ENCODE results near the gene TM4SF20.

TM4SF20 gene

DNA sequence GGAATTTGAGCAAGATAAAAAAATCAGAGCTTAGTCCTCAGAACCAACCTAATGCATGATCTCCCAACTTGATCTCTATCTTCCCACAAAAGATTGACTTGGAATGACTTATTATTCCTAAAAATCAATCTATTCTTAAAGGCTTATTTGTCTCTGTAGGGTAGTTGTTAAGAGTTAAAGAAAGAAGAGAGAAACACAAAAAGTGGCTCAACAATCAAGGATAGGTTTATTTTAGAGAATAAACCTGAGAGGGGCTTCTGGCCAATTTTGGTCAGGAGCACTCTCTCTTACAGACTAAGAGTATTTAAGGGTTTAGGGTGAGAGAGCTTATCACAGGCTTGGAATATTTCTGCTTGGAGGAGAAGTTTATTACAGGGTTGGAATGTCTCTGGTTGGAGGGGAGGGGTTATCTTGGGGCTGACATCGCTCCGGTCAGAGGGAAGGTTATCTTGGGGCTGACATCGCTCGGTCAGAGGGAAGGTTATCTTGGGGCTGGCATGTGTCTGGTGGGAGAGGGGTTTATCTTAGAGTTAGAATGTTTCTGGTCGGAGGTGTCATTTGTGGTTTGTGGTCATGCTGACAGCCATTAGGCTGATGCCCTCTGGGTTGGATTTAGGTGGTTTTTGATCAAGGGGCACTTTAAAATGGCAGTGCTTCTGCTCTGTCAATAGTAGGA lies 56.4 kb downstream of the TM4SF20 start:
- no peak for DNase-seq (ENCODE audit: low spot score)
- no peak overlapping the region for H2BK5ac ChIP-seq (ENCODE audit: low read length)
- H2AK5ac ChIP-seq (ENCODE audit: low read depth, low read length), result no peak overlapping the region
- H3K9ac ChIP-seq (ENCODE audit: low read depth, low read length, poor library complexity), result no peak overlapping the region
- no peak overlapping the region for H4K91ac ChIP-seq (ENCODE audit: low read depth, low read length, poor library complexity)
- no peak overlapping the region for H2BK120ac ChIP-seq (ENCODE audit: low read depth, low read length)
- H3K4ac ChIP-seq (ENCODE audit: low read length), result no peak overlapping the region
- H4K8ac ChIP-seq (ENCODE audit: low read depth, low read length), result no peak overlapping the region
- H3K9me3 ChIP-seq (replicated peaks in 1 of 2; ENCODE audit: control insufficient read depth in 2 of 2, insufficient read depth in 1 of 2, low read depth in 1 of 2, low read length in 2 of 2), result peaks cover 3 to 6% of the 10 kb centered on the region in 2 donors
- WGBS, 2 donors (ENCODE audit: extremely low coverage in 2 of 2, insufficient read length in 2 of 2, insufficient replicate concordance in 1 of 2), result no CpG with 5 or more reads among the region's 5 CpGs
- no peak overlapping the region for H3K4me2 ChIP-seq (ENCODE audit: insufficient read depth, low read length, poor library complexity, severe bottlenecking)
- H3K27me3 ChIP-seq (ENCODE audit: control insufficient read depth in 3 of 3, insufficient read depth in 3 of 3, low read depth in 1 of 3, low read length in 3 of 3), result no peaks in the 10 kb centered on the region
- H3K36me3 ChIP-seq (replicated peaks in 1 of 2; ENCODE audit: control insufficient read depth in 2 of 2, insufficient read depth in 2 of 2, low read length in 2 of 2), result no peaks in the 10 kb centered on the region
- H3K79me1 ChIP-seq (ENCODE audit: low read depth, low read length), result peaks cover 7% of the 10 kb centered on the region
- H2AFZ ChIP-seq (ENCODE audit: low read length), result no peak overlapping the region
- no peak overlapping the region for H3K23ac ChIP-seq (ENCODE audit: low read depth, low read length, poor library complexity)
- H3K14ac ChIP-seq (ENCODE audit: low read length), result no peak overlapping the region
- no peak overlapping the region for H3K27ac ChIP-seq (replicated peaks; ENCODE audit: low read length)
- no peak overlapping the region for H2BK15ac ChIP-seq (ENCODE audit: low read length)
- H3K4me3 ChIP-seq (ENCODE audit: low read length in 2 of 2), result no peak overlapping the region
- H3K18ac ChIP-seq (ENCODE audit: low read length), result no peak overlapping the region
- H3K4me1 ChIP-seq (ENCODE audit: control insufficient read depth in 2 of 2, insufficient read depth in 1 of 2, low read depth in 1 of 2, low read length in 2 of 2), result peaks cover 0 to 4% of the 10 kb centered on the region in 2 donors
- H2BK12ac ChIP-seq (ENCODE audit: low read length), result no peak overlapping the region

DNA sequence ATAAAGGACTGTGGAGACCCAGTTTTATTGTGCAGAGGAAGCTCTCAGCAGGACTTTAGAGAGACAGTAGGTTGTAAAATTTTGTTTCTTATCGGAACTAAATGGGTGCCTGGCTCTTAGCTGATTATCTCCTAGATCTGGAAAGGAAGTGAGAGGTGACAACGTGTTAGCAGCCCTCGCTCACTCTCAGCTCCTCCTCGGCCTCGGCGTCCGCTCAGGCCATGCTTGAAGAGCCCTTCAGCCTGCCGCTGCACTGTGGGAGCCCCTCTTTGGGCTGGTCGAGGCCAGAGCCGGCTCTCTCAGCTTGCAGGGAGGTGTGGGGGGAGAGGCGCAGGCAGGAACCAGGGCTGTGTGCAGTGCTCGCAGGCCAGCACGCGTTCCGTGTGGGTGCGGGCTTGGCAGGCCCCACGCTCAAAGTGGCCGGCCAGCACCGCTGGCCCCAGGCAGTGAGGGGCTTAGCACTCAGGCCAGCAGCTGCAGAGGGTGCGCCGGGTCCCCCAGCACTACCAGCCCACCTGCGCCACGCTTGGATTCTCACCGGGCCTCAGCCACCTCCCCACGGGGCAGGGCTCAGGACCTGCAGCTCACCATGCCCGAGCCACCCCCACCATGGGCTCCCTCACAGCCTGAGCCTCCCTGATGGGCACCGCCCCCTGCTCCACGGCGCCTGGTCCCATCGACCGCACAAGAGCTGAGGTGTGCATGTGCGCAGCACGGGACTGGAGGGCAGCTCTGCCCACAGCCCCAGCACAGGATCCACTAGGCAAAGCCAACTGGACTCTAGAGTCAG lies 58.6 kb downstream of the TM4SF20 start:
- peak overlapping the region; percentile 81 for H2AK5ac ChIP-seq (ENCODE audit: low read depth, low read length)
- H3K27me3 ChIP-seq (ENCODE audit: control insufficient read depth in 3 of 3, insufficient read depth in 3 of 3, low read depth in 1 of 3, low read length in 3 of 3), result no peaks in the 10 kb centered on the region
- no peak overlapping the region for H2BK12ac ChIP-seq (ENCODE audit: low read length)
- no peak overlapping the region for H3K4me3 ChIP-seq (ENCODE audit: low read length in 2 of 2)
- H3K27ac ChIP-seq (replicated peaks; ENCODE audit: low read length), result no peak overlapping the region
- H3K79me1 ChIP-seq (ENCODE audit: low read depth, low read length), result peaks cover 4% of the 10 kb centered on the region
- no peak overlapping the region for H3K14ac ChIP-seq (ENCODE audit: low read length)
- no peak overlapping the region for H3K18ac ChIP-seq (ENCODE audit: low read length)
- no peak overlapping the region for H3K4ac ChIP-seq (ENCODE audit: low read length)
- no peak overlapping the region for H3K23ac ChIP-seq (ENCODE audit: low read depth, low read length, poor library complexity)
- H2AFZ ChIP-seq (ENCODE audit: low read length), result no peak overlapping the region
- H4K8ac ChIP-seq (ENCODE audit: low read depth, low read length), result no peak overlapping the region
- H3K4me2 ChIP-seq (ENCODE audit: insufficient read depth, low read length, poor library complexity, severe bottlenecking), result no peak overlapping the region
- H3K4me1 ChIP-seq (ENCODE audit: control insufficient read depth in 2 of 2, insufficient read depth in 1 of 2, low read depth in 1 of 2, low read length in 2 of 2), result peaks cover 0 to 1% of the 10 kb centered on the region in 2 donors
- DNase-seq (ENCODE audit: low spot score), result no peak
- H2BK5ac ChIP-seq (ENCODE audit: low read length), result peak overlapping the region; percentile 24
- H3K9ac ChIP-seq (ENCODE audit: low read depth, low read length, poor library complexity), result no peak overlapping the region
- no peak overlapping the region for H4K91ac ChIP-seq (ENCODE audit: low read depth, low read length, poor library complexity)
- H3K9me3 ChIP-seq (replicated peaks in 1 of 2; ENCODE audit: control insufficient read depth in 2 of 2, insufficient read depth in 1 of 2, low read depth in 1 of 2, low read length in 2 of 2), result peaks cover 3 to 6% of the 10 kb centered on the region in 2 donors
- H2BK15ac ChIP-seq (ENCODE audit: low read length), result no peak overlapping the region
- no CpG with 5 or more reads among the region's 33 CpGs for WGBS, 2 donors (ENCODE audit: extremely low coverage in 2 of 2, insufficient read length in 2 of 2, insufficient replicate concordance in 1 of 2)
- no peaks in the 10 kb centered on the region for H3K36me3 ChIP-seq (replicated peaks in 1 of 2; ENCODE audit: control insufficient read depth in 2 of 2, insufficient read depth in 2 of 2, low read length in 2 of 2)
- no peak overlapping the region for H2BK120ac ChIP-seq (ENCODE audit: low read depth, low read length)

DNA sequence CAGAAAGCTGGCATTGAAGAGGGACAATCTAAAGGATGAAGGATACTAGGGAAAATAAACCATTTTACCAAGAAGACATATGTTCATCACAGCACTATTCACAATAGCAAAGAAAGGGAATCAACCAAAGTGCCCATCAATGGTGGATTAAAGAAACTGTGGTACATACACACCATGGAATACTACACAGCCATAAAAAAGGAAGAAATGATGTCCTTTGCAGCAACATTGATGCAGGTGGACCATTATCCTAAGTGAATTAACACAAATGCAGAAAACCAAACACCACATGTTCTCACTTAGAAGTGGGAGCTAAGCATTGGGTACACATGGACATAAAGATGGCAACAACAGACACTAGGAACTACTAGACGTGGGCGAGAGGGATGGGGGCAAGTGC lies 61.3 kb downstream of the TM4SF20 start:
- H4K8ac ChIP-seq (ENCODE audit: low read depth, low read length), result no peak overlapping the region
- no peaks in the 10 kb centered on the region for H3K36me3 ChIP-seq (replicated peaks in 1 of 2; ENCODE audit: control insufficient read depth in 2 of 2, insufficient read depth in 2 of 2, low read length in 2 of 2)
- no peak overlapping the region for H2BK12ac ChIP-seq (ENCODE audit: low read length)
- DNase-seq (ENCODE audit: low spot score), result no peak
- H3K23ac ChIP-seq (ENCODE audit: low read depth, low read length, poor library complexity), result no peak overlapping the region
- no peaks in the 10 kb centered on the region for H3K4me1 ChIP-seq (ENCODE audit: control insufficient read depth in 2 of 2, insufficient read depth in 1 of 2, low read depth in 1 of 2, low read length in 2 of 2)
- H3K4me2 ChIP-seq (ENCODE audit: insufficient read depth, low read length, poor library complexity, severe bottlenecking), result no peak overlapping the region
- H2BK15ac ChIP-seq (ENCODE audit: low read length), result no peak overlapping the region
- no peak overlapping the region for H2BK120ac ChIP-seq (ENCODE audit: low read depth, low read length)
- H3K27me3 ChIP-seq (ENCODE audit: control insufficient read depth in 3 of 3, insufficient read depth in 3 of 3, low read depth in 1 of 3, low read length in 3 of 3), result no peaks in the 10 kb centered on the region
- no peak overlapping the region for H3K4me3 ChIP-seq (ENCODE audit: low read length in 2 of 2)
- no peak overlapping the region for H2AK5ac ChIP-seq (ENCODE audit: low read depth, low read length)
- H3K14ac ChIP-seq (ENCODE audit: low read length), result no peak overlapping the region
- H3K9me3 ChIP-seq (replicated peaks in 1 of 2; ENCODE audit: control insufficient read depth in 2 of 2, insufficient read depth in 1 of 2, low read depth in 1 of 2, low read length in 2 of 2), result peaks cover under 1 to 2% of the 10 kb centered on the region in 2 donors
- H2BK5ac ChIP-seq (ENCODE audit: low read length), result no peak overlapping the region
- H3K9ac ChIP-seq (ENCODE audit: low read depth, low read length, poor library complexity), result no peak overlapping the region
- no peak overlapping the region for H3K4ac ChIP-seq (ENCODE audit: low read length)
- no CpG with 5 or more reads among the region's 2 CpGs for WGBS, 2 donors (ENCODE audit: extremely low coverage in 2 of 2, insufficient read length in 2 of 2, insufficient replicate concordance in 1 of 2)
- no peak overlapping the region for H4K91ac ChIP-seq (ENCODE audit: low read depth, low read length, poor library complexity)
- H3K79me1 ChIP-seq (ENCODE audit: low read depth, low read length), result peaks cover 3% of the 10 kb centered on the region
- H3K27ac ChIP-seq (replicated peaks; ENCODE audit: low read length), result no peak overlapping the region
- H2AFZ ChIP-seq (ENCODE audit: low read length), result no peak overlapping the region
- no peak overlapping the region for H3K18ac ChIP-seq (ENCODE audit: low read length)

DNA sequence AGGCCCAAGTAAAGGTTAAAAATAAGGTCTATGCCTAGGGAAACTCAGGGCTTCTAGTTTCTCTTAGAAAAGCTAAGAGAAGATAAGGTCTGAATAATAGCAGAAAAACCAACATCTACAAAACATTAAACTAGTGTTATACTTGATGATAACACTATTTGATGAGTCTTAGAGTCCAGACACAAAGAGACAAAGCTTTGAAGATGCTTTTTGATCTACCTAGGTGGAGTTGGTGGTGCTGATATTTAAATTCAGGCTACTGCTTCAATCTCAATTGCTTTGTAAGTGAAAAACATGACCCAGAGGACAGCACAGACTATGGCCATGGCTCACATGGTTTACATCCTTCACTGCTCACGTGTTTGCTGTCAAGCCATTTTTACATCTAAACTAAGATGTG lies 65.8 kb downstream of the TM4SF20 start:
- Histone ChIP-seq H3K9ac (ENCODE audit: low read depth, low read length, poor library complexity) (no peak overlapping the region), H3K23ac (ENCODE audit: low read depth, low read length, poor library complexity) (no peak overlapping the region), H3K18ac (ENCODE audit: low read length) (no peak overlapping the region), H2BK15ac (ENCODE audit: low read length) (no peak overlapping the region), H3K36me3 (replicated peaks in 1 of 2; ENCODE audit: control insufficient read depth in 2 of 2, insufficient read depth in 2 of 2, low read length in 2 of 2) (no peaks in the 10 kb centered on the region), H2BK120ac (ENCODE audit: low read depth, low read length) (no peak overlapping the region), H3K4me1 (ENCODE audit: control insufficient read depth in 2 of 2, insufficient read depth in 1 of 2, low read depth in 1 of 2, low read length in 2 of 2) (no peaks in the 10 kb centered on the region), H3K79me1 (ENCODE audit: low read depth, low read length) (no peaks in the 10 kb centered on the region), H3K27ac (replicated peaks; ENCODE audit: low read length) (no peak overlapping the region), H3K27me3 (ENCODE audit: control insufficient read depth in 3 of 3, insufficient read depth in 3 of 3, low read depth in 1 of 3, low read length in 3 of 3) (no peaks in the 10 kb centered on the region), H2AFZ (ENCODE audit: low read length) (no peak overlapping the region), H2BK12ac (ENCODE audit: low read length) (no peak overlapping the region), H2BK5ac (ENCODE audit: low read length) (no peak overlapping the region), H4K91ac (ENCODE audit: low read depth, low read length, poor library complexity) (no peak overlapping the region), H2AK5ac (ENCODE audit: low read depth, low read length) (no peak overlapping the region), H4K8ac (ENCODE audit: low read depth, low read length) (no peak overlapping the region), H3K9me3 (replicated peaks in 1 of 2; ENCODE audit: control insufficient read depth in 2 of 2, insufficient read depth in 1 of 2, low read depth in 1 of 2, low read length in 2 of 2) (no peaks in the 10 kb centered on the region), H3K4ac (ENCODE audit: low read length) (no peak overlapping the region), H3K4me2 (ENCODE audit: insufficient read depth, low read length, poor library complexity, severe bottlenecking) (no peak overlapping the region), H3K4me3 (ENCODE audit: low read length in 2 of 2) (no peak overlapping the region), H3K14ac (ENCODE audit: low read length) (no peak overlapping the region)
- DNase-seq (ENCODE audit: low spot score), result no peak
- WGBS, 2 donors (ENCODE audit: extremely low coverage in 2 of 2, insufficient read length in 2 of 2, insufficient replicate concordance in 1 of 2), result no CpG with 5 or more reads among the region's 1 CpG

Data from neuronal stem cell (in vitro differentiated cells).